Keratinocyte (primary cell): ENCODE results near the gene C22orf15.

Experiments
- CTCF ChIP-seq, 3 experiments: IDR thresholded peaks in 1 of 3; conservative IDR thresholded peaks in 1 of 3; optimal IDR thresholded peaks in 1 of 3; 2 replicates in 2 of 3; 3 replicates in 1 of 3; pipeline versions ENCODE3 to v1.5.1; 2011; ENCODE audit warnings: low read length in 3 of 3, mild to moderate bottlenecking in 3 of 3, moderate library complexity in 2 of 3, control low read depth in 1 of 3, inconsistent platforms in 1 of 3; ENCODE audit not compliant: insufficient read depth in 2 of 3; ENCODE audit errors: extremely low read depth in 1 of 3
- EZH2 ChIP-seq: IDR thresholded peaks from one replicate; pipeline ENCODE4 v1.6.1; 2012; ENCODE audit warnings: inconsistent platforms, mild to moderate bottlenecking, low read length, moderate library complexity

DNA sequence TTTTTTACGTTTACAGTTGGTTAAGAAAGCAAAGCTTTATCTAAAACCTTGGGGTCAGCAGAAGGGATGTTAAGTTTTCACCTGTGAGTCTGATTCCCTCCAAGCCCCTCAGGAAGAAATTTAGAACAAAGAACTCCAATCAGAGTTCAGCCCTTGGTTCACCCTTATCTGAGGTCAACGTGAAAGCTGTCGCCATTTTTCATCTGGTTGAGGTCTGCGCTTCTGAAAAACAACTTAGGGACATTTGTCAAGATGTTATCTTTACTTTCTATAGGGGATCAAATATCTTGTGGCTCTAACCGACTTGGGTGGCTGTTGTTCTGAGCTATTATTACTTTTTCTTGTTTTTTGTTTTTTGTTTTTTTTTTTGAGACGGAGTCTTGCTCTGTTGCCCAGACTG, 41.9 kb upstream of the C22orf15 start:
- TF ChIP-seq CTCF (optimal IDR thresholded peaks at IDR 0.05 in 1 of 3, IDR thresholded peaks at IDR 0.05 in 1 of 3, conservative IDR thresholded peaks at IDR 0.05 in 1 of 3; ENCODE audit: extremely low read depth in 1 of 3, insufficient read depth in 2 of 3, low read length in 3 of 3) (no peak), EZH2 (no peak)
